ENCODE measurements around the gene MKNK1.

MKNK1 gene

GRCh38 chr1:46646844-46647243 is 42.8 kb upstream of the MKNK1 start:
- no peak for DNase-seq (ENCODE audit: low read depth)
- H3K4me3 ChIP-seq (ENCODE audit: control insufficient read depth, low read depth, low read length) = no peak overlapping the region
- TF ChIP-seq, protein P1, sequence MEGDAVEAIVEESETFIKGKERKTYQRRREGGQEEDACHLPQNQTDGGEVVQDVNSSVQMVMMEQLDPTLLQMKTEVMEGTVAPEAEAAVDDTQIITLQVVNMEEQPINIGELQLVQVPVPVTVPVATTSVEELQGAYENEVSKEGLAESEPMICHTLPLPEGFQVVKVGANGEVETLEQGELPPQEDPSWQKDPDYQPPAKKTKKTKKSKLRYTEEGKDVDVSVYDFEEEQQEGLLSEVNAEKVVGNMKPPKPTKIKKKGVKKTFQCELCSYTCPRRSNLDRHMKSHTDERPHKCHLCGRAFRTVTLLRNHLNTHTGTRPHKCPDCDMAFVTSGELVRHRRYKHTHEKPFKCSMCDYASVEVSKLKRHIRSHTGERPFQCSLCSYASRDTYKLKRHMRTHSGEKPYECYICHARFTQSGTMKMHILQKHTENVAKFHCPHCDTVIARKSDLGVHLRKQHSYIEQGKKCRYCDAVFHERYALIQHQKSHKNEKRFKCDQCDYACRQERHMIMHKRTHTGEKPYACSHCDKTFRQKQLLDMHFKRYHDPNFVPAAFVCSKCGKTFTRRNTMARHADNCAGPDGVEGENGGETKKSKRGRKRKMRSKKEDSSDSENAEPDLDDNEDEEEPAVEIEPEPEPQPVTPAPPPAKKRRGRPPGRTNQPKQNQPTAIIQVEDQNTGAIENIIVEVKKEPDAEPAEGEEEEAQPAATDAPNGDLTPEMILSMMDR (IDR thresholded peaks at IDR 0.05; ENCODE audit: control insufficient read depth, insufficient read depth, low read depth, low read length, missing control alignments) = no peak

GRCh38 chr1:46646331-46646730 is 42.3 kb upstream of the MKNK1 start:
- no peak overlapping the region for H3K4me3 ChIP-seq (ENCODE audit: control insufficient read depth, low read depth, low read length)
- TF ChIP-seq, protein P1 (IDR thresholded peaks at IDR 0.05; ENCODE audit: control insufficient read depth, insufficient read depth, low read depth, low read length, missing control alignments) = no peak
- DNase-seq (ENCODE audit: low read depth) = no peak

- TF ChIP-seq, protein P1 (IDR thresholded peaks at IDR 0.05; ENCODE audit: control insufficient read depth, insufficient read depth, low read depth, low read length, missing control alignments) = no peak
- no peak overlapping the region for H3K4me3 ChIP-seq (ENCODE audit: control insufficient read depth, low read depth, low read length)
- DNase-seq (ENCODE audit: low read depth) = no peak
These were observed 41.7 kb upstream of the MKNK1 start for GRCh38 chr1:46645815-46646214.

DNA sequence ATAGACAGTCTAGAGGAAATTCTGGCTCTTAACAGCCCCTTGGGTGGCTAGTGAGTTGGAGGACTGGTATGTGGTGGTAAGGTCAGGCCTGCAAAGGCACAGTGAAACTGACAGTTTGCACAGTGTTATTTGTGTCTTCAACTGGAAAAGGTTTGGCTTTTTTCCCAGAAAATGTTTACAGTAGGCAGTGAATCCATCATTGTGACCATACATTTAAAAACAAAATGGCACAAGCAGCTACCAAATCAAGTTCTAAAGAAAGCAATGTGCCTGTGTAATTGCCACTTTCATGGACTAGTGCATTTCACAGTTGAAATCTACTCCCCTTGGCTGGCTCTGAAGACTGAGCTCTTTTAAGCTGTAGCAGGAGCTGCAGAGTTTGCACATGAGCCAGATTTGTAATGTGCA is 39.3 kb upstream of the MKNK1 start:
- DNase-seq (ENCODE audit: low read depth) = peak; percentile 61
- no peak overlapping the region for H3K4me3 ChIP-seq (ENCODE audit: control insufficient read depth, low read depth, low read length)
- TF ChIP-seq, protein P1 (IDR thresholded peaks at IDR 0.05; ENCODE audit: control insufficient read depth, insufficient read depth, low read depth, low read length, missing control alignments) = no peak

- H3K4me3 ChIP-seq (ENCODE audit: control insufficient read depth, low read depth, low read length) = no peak overlapping the region
- DNase-seq (ENCODE audit: low read depth) = no peak
- TF ChIP-seq, protein P1 (IDR thresholded peaks at IDR 0.05; ENCODE audit: control insufficient read depth, insufficient read depth, low read depth, low read length, missing control alignments) = no peak
These were observed 38.1 kb upstream of the MKNK1 start for GRCh38 chr1:46642115-46642680.

- DNase-seq (ENCODE audit: low read depth) = no peak
- TF ChIP-seq, protein P1 (IDR thresholded peaks at IDR 0.05; ENCODE audit: control insufficient read depth, insufficient read depth, low read depth, low read length, missing control alignments) = no peak
- no peak overlapping the region for H3K4me3 ChIP-seq (ENCODE audit: control insufficient read depth, low read depth, low read length)
These were observed 35.5 kb upstream of the MKNK1 start for GRCh38 chr1:46639547-46639946.

- H3K4me3 ChIP-seq (ENCODE audit: control insufficient read depth, low read depth, low read length) = no peak overlapping the region
- TF ChIP-seq, protein P1 (IDR thresholded peaks at IDR 0.05; ENCODE audit: control insufficient read depth, insufficient read depth, low read depth, low read length, missing control alignments) = no peak
- no peak for DNase-seq (ENCODE audit: low read depth)
These were observed 34.9 kb upstream of the MKNK1 start for GRCh38 chr1:46638921-46639320.

All from AG09309 (cell line).